ENCODE results near the gene UNC93A.
"Not testable (repeated sequence)": the region's sequence is repeated elsewhere in the genome, so short reads cannot be mapped to it uniquely, and the experiment has no call there.

The UNC93A gene

DNA sequence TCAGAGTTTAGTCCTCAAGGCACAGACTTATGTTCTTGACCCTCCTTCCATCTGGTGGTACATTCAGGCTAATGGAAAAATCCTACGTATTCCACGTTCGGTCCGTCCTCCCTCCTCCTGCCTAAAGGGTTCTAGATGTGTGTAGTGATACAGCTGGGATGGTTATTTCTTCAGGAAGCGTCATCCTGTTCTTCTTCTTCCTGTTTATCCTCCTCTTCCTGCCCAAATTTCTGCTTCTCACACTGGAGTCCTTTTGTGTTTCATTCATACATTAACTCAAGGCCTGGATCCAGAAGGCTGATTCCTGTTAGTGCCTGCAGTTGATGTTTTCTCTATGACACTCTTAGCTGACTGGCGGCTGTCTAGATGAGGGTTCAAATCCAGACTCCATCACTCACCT, 16.8 kb upstream of the UNC93A start:
- TF ChIP-seq, protein P1, sequence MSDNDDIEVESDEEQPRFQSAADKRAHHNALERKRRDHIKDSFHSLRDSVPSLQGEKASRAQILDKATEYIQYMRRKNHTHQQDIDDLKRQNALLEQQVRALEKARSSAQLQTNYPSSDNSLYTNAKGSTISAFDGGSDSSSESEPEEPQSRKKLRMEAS (IDR thresholded peaks at IDR 0.05; ENCODE audit: low read depth, low read length), result no peak
- TF ChIP-seq POLR2A (IDR thresholded peaks at IDR 0.05; ENCODE audit: extremely low read depth, insufficient read length), result no peak
- H3K4me3 ChIP-seq (ENCODE audit: low read depth, low read length), result no peak overlapping the region
- DNase-seq (ENCODE audit: low read depth), result no peak

DNA sequence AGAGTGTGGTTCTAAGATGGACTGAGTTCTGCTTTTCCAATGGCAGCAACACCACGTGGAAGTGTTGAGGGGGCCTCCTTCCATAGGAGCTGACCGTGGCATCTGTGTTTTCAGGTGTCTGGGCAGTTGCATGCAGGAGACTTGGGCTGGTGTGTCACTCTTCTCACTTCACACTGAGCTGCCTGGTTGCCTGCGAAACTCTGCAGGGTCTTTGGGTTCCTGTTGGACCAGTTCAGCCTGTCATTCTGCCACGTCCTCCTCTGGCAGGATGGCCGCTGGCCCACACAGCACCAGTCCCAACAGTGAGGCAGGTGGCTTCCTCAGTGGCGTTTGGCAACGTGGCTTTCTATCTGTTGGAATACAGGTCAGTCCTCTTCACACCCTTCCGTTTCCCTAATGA, 16.1 kb upstream of the UNC93A start:
- TF ChIP-seq MYC (IDR thresholded peaks at IDR 0.05; ENCODE audit: low read depth, low read length) (no peak), POLR2A (IDR thresholded peaks at IDR 0.05; ENCODE audit: extremely low read depth, insufficient read length) (no peak)
- TF ChIP-seq, protein P1 (IDR thresholded peaks at IDR 0.05; ENCODE audit: low read depth, low read length), result no peak
- TF ChIP-seq, protein P2, sequence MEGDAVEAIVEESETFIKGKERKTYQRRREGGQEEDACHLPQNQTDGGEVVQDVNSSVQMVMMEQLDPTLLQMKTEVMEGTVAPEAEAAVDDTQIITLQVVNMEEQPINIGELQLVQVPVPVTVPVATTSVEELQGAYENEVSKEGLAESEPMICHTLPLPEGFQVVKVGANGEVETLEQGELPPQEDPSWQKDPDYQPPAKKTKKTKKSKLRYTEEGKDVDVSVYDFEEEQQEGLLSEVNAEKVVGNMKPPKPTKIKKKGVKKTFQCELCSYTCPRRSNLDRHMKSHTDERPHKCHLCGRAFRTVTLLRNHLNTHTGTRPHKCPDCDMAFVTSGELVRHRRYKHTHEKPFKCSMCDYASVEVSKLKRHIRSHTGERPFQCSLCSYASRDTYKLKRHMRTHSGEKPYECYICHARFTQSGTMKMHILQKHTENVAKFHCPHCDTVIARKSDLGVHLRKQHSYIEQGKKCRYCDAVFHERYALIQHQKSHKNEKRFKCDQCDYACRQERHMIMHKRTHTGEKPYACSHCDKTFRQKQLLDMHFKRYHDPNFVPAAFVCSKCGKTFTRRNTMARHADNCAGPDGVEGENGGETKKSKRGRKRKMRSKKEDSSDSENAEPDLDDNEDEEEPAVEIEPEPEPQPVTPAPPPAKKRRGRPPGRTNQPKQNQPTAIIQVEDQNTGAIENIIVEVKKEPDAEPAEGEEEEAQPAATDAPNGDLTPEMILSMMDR (IDR thresholded peaks at IDR 0.05; ENCODE audit: low read depth, low read length), result no peak
- H3K4me3 ChIP-seq (ENCODE audit: low read depth, low read length), result no peak overlapping the region
- no peak for DNase-seq (ENCODE audit: low read depth)

DNA sequence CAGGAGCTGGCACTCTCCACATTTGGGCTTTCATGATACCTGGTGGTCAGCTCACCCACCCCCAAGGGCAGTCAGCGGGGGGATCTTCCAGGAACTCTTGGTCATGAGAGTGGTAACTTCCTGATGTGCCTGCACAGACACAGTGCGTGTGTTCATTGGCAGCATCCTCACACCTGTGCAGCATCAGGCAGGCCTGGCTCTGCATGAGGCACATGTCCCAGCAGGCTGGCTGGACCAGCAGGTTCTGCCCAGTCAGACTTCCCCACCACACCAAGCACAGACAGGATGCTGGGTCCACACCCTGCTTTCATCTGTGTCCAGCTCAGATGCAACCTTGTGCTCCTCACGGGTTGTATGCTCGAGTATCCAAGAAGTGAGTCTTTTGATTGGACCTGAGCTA, 15.7 kb upstream of the UNC93A start:
- no peak for DNase-seq (ENCODE audit: low read depth)
- TF ChIP-seq MYC (IDR thresholded peaks at IDR 0.05; ENCODE audit: low read depth, low read length) (no peak), POLR2A (IDR thresholded peaks at IDR 0.05; ENCODE audit: extremely low read depth, insufficient read length) (no peak)
- TF ChIP-seq, protein P2 (IDR thresholded peaks at IDR 0.05; ENCODE audit: low read depth, low read length), result no peak
- TF ChIP-seq, protein P1 (IDR thresholded peaks at IDR 0.05; ENCODE audit: low read depth, low read length), result no peak
- H3K4me3 ChIP-seq (ENCODE audit: low read depth, low read length), result no peak overlapping the region

DNA sequence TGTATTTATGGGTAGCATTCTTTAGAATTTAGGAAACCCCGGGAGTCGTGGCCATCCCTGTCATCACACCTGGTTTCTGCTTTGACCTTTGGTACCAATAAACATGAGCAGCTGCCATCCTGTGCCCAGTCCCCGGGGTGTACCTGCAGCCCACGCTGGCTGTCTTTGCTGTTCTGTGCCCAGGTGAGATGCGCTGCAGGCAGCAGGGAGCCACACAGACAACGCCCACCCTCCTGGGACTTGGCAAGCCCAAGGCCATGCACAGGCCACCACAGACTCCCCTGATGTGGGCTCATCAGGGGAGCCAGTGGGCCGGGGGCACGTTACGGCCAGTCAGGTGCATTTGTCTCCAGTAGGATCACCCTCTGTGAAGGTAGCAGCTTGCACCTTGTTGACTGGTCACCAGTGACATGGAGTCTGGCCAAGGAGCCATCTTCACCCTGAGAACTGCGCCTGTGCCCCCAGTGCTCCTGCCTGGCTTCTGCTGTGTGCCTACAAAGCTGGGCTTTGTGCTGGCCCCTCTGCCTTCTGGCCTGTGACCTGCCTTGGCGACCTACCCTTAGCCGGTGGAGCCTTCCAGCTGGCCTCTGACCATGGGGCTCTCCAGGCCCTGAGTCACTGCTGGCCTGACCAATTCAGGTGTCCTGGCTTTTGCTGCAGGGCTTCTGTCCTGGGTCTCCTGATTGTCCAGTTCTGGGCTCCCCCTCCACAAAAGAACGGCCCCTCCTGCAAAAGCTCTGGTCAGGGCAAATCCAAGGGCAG, 14.2 kb upstream of the UNC93A start:
- H3K4me3 ChIP-seq (ENCODE audit: low read depth, low read length), result no peak overlapping the region
- TF ChIP-seq, protein P1 (IDR thresholded peaks at IDR 0.05; ENCODE audit: low read depth, low read length), result no peak
- DNase-seq (ENCODE audit: low read depth), result no peak

DNA sequence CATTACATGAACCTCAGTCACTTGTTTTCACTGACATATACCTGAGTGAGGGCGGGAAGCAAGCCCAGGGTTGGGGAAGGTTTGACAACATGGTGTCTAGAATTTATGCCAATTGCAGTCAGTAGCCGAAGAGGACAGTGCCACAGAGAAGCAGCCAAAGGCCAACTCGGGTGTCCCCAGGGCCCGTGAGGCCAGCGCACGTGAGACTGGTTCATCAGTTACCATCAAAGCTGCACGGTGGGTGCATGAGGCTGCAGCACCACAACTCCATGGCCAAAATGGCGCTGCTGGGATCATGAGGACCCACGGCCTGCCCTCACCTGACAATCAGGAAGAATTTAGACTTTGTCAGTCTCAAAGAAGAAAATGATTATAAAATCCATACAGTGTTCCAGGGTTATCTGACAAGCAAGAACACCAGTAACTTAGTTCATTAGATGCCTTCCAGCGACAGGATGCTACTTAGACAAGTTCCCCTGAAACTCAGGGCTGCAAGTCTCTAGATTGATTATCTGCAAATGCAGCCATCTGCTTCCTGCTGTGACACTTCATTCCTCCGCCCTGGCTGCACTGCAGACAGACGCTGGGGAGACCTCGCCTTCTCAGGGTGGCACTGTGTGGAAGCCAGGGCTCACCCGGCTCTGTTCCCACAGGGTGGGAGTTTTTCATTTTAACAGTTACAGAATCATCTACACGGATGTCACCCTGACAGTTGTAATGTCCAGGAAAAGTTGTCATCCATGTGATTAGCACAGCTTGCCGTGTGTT, 12.8 kb upstream of the UNC93A start:
- not testable (repeated sequence) for H3K4me3 ChIP-seq (ENCODE audit: low read depth, low read length); DNase-seq (ENCODE audit: low read depth)

DNA sequence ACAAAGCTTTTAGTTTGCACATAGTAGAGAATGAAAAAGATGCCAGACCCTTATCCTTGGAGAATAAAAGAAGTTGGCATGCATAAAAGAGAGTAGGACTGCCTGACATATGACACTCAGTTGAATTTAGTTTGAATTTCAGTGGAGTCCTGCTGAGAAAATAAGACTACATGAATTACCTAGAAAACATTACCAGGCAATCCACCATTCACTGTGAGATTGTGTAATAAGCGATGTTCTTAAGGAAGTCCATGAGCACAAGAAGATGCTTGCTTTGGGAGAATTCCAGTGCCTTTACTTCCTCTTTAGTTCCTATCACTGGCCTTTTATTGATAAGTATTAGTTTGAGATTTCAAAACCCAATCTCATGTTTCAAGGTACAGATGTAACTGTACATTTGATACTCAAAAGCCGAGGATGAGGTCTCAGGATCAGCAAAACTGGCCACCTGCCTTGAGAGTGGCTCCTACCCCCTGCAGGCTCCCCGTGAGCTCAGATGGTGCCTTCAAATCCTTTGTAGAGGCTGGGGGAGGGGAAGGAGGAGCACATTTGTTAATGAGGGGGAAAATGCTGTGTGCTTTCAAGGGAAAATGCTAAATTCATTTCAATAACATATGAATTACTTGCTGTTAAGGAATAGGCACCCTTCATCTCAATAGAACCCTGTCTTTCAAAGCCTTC, 11.2 kb upstream of the UNC93A start:
- no peak overlapping the region for H3K4me3 ChIP-seq (ENCODE audit: low read depth, low read length)
- TF ChIP-seq POLR2A (IDR thresholded peaks at IDR 0.05; ENCODE audit: extremely low read depth, insufficient read length) (no peak), MYC (IDR thresholded peaks at IDR 0.05; ENCODE audit: low read depth, low read length) (no peak)
- TF ChIP-seq, protein P2 (IDR thresholded peaks at IDR 0.05; ENCODE audit: low read depth, low read length), result no peak
- TF ChIP-seq, protein P1 (IDR thresholded peaks at IDR 0.05; ENCODE audit: low read depth, low read length), result no peak
- no peak for DNase-seq (ENCODE audit: low read depth)

DNA sequence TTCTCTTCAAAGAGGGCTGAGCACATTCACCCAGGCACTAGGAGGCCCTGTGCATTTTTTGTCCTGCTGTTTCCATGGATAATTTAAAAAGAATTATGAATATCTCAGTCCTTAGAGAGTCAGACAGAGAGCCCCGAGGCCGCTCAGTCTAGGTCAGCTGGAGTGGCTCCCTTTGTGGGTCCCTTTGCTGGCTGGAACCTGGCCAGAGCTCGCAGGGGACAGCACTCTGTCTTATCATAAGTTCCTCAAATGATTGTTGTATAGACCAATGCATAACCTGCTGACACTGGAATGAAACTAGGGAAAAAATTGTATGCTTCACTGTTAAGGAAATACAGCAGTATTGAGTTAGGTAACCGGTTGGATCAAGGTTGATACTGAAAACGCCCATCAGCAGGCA, 10.6 kb upstream of the UNC93A start:
- H3K4me3 ChIP-seq (ENCODE audit: low read depth, low read length); DNase-seq (ENCODE audit: low read depth): not testable (repeated sequence)

Measured in NB4 (cell line).